Measurements from ENCODE around the gene NAB1. TPM values are rescaled to one million over a fixed set of nuclear protein-coding genes. Genes with fewer than 3 reads are reported as not detected.

The NAB1 gene
- total and polyA plus RNA-seq, 7 donors = 2.6 to 16.9 (median 7.2) TPM

GRCh38 chr2:190685333-190685732 is 36.5 kb downstream of the NAB1 start:
- Histone ChIP-seq H3K4me1 (no peaks in the 10 kb centered on the region), H3K4me3 (no peak overlapping the region), H3K9me3 (no peaks in the 10 kb centered on the region), H3K27ac (no peak overlapping the region), H3K36me3 (ENCODE audit: insufficient read depth in 1 of 2, low read depth in 1 of 2) (peaks cover 0 to 52% of the 10 kb centered on the region in 2 donors), H3K27me3 (ENCODE audit: insufficient read depth in 3 of 3, low read length in 2 of 3) (no peaks in the 10 kb centered on the region)
- DNase-seq = no peak
- intact Hi-C loops (cut with DNase I) = no loop called here
- no peak for TF ChIP-seq CTCF (IDR thresholded peaks at IDR 0.05)
- ATAC-seq = no peak
- 82 to 91% (median 87%) methylated on average over 3 of the region's 3 CpGs for WGBS, 3 donors

GRCh38 chr2:190693533-190694232 is 44.8 kb downstream of the NAB1 start:
- TF ChIP-seq CTCF (IDR thresholded peaks at IDR 0.05) = no peak
- DNase-seq (no peak), ATAC-seq (no peak)
- H3K4me3 ChIP-seq = no peak overlapping the region
- WGBS, 3 donors = 90 to 96% (median 95%) methylated on average over 2 of the region's 2 CpGs
- no peaks in the 10 kb centered on the region for H3K9me3 ChIP-seq
- intact Hi-C loops (cut with DNase I) = no loop called here
- H3K4me1 ChIP-seq = no peaks in the 10 kb centered on the region
- H3K36me3 ChIP-seq (ENCODE audit: insufficient read depth in 1 of 2, low read depth in 1 of 2) = peaks cover 2 to 33% of the 10 kb centered on the region in 2 donors
- H3K27me3 ChIP-seq (ENCODE audit: insufficient read depth in 3 of 3, low read length in 2 of 3) = no peaks in the 10 kb centered on the region
- no peak overlapping the region for H3K27ac ChIP-seq

- intact Hi-C loops (cut with DNase I) = no loop called here
- H3K36me3 ChIP-seq (ENCODE audit: insufficient read depth in 1 of 2, low read depth in 1 of 2) = peaks cover 2 to 25% of the 10 kb centered on the region in 2 donors
Measured at GRCh38 chr2:190694479-190694878, 45.6 kb downstream of the NAB1 start.

GRCh38 chr2:190695739-190696138 is 46.9 kb downstream of the NAB1 start:
- ATAC-seq (no peak), DNase-seq (no peak)
- Histone ChIP-seq H3K9me3 (no peaks in the 10 kb centered on the region), H3K4me3 (no peak overlapping the region), H3K4me1 (no peaks in the 10 kb centered on the region), H3K27me3 (ENCODE audit: insufficient read depth in 3 of 3, low read length in 2 of 3) (no peaks in the 10 kb centered on the region), H3K27ac (no peak overlapping the region), H3K36me3 (ENCODE audit: insufficient read depth in 1 of 2, low read depth in 1 of 2) (peaks cover 2 to 12% of the 10 kb centered on the region in 2 donors)
- no peak for TF ChIP-seq CTCF (IDR thresholded peaks at IDR 0.05)
- intact Hi-C loops (cut with DNase I) = no loop called here
- 85 to 89% (median 88%) methylated on average over 4 of the region's 4 CpGs for WGBS, 3 donors

More at GRCh38 chr2:190694479-190694878, 45.6 kb downstream of the NAB1 start:
- TF ChIP-seq CTCF (IDR thresholded peaks at IDR 0.05) = no peak
- no peaks in the 10 kb centered on the region for H3K9me3 ChIP-seq
- DNase-seq = no peak
- ATAC-seq = no peak
- H3K4me3 ChIP-seq = no peak overlapping the region
- H3K4me1 ChIP-seq = no peaks in the 10 kb centered on the region
- H3K27me3 ChIP-seq (ENCODE audit: insufficient read depth in 3 of 3, low read length in 2 of 3) = no peaks in the 10 kb centered on the region
- 86 to 88% (median 87%) methylated on average over 11 of the region's 11 CpGs for WGBS, 3 donors
- H3K27ac ChIP-seq = no peak overlapping the region
